ENCODE data around the gene STIM2. TPM values are rescaled to one million over a fixed set of nuclear protein-coding genes. Genes with fewer than 3 reads are reported as not detected.

The STIM2 gene
- total RNA-seq, 1 donor from 2014 or later = 18.4 TPM

- Histone ChIP-seq H3K79me2 (ENCODE audit: insufficient read depth, low read length) (no peaks in the 10 kb centered on the region), H3K4me1 (ENCODE audit: insufficient read depth, low read length) (no peaks in the 10 kb centered on the region), H3K27ac (ENCODE audit: low read depth, low read length) (no peak overlapping the region), H3K27me3 (ENCODE audit: insufficient read depth, low read length) (peaks cover 11% of the 10 kb centered on the region), H3K4me2 (ENCODE audit: low read length) (no peak overlapping the region), H3K4me3 (ENCODE audit: insufficient read depth, low read depth, low read length) (no peak overlapping the region), H3K9me3 (ENCODE audit: insufficient read depth, low read depth, low read length) (no peaks in the 10 kb centered on the region), H3K9ac (ENCODE audit: low read length) (no peak overlapping the region), H2AFZ (ENCODE audit: low read depth, low read length) (no peak overlapping the region), H3K36me3 (ENCODE audit: insufficient read depth, low read length) (no peaks in the 10 kb centered on the region), H4K20me1 (ENCODE audit: insufficient read depth, low read length) (no peaks in the 10 kb centered on the region)
- DNase-seq (ENCODE audit: low read depth) = no peak
- Mint-ChIP-seq H3K27ac (ENCODE audit: unreplicated experiment) (no peak overlapping the region), H3K9me3 (ENCODE audit: unreplicated experiment) (peaks cover 3% of the 10 kb centered on the region), H3K4me1 (ENCODE audit: low read depth, unreplicated experiment) (no peaks in the 10 kb centered on the region), H3K27me3 (ENCODE audit: low read depth, unreplicated experiment) (no peaks in the 10 kb centered on the region), H3K36me3 (ENCODE audit: low read depth, unreplicated experiment) (no peaks in the 10 kb centered on the region), H3K4me3 (ENCODE audit: unreplicated experiment) (no peak overlapping the region)
- no peak for FAIRE-seq
- TF ChIP-seq CTCF (IDR thresholded peaks at IDR 0.05; ENCODE audit: insufficient read depth, low read depth, low read length) = no peak
- no peak for TF ChIP-seq EZH2 (IDR thresholded peaks at IDR 0.05; ENCODE audit: insufficient read depth, low read length)
Observed at GRCh38 chr4:27042411-27042810, 181.8 kb downstream of the STIM2 start.

- FAIRE-seq = no peak
Observed at GRCh38 chr4:27043200-27043599, 182.6 kb downstream of the STIM2 start.

More at GRCh38 chr4:27043200-27043599, 182.6 kb downstream of the STIM2 start:
- Histone ChIP-seq H3K9ac (ENCODE audit: low read length) (no peak overlapping the region), H3K9me3 (ENCODE audit: insufficient read depth, low read depth, low read length) (no peaks in the 10 kb centered on the region), H3K4me3 (ENCODE audit: insufficient read depth, low read depth, low read length) (no peak overlapping the region), H2AFZ (ENCODE audit: low read depth, low read length) (no peak overlapping the region), H3K79me2 (ENCODE audit: insufficient read depth, low read length) (no peaks in the 10 kb centered on the region), H3K4me2 (ENCODE audit: low read length) (no peak overlapping the region), H3K27ac (ENCODE audit: low read depth, low read length) (no peak overlapping the region), H4K20me1 (ENCODE audit: insufficient read depth, low read length) (no peaks in the 10 kb centered on the region), H3K36me3 (ENCODE audit: insufficient read depth, low read length) (no peaks in the 10 kb centered on the region), H3K27me3 (ENCODE audit: insufficient read depth, low read length) (peaks cover 11% of the 10 kb centered on the region), H3K4me1 (ENCODE audit: insufficient read depth, low read length) (no peaks in the 10 kb centered on the region)
- DNase-seq (ENCODE audit: low read depth) = no peak
- peaks cover 3% of the 10 kb centered on the region for H3K9me3 Mint-ChIP-seq (ENCODE audit: unreplicated experiment)
- H3K4me1 Mint-ChIP-seq (ENCODE audit: low read depth, unreplicated experiment) = no peaks in the 10 kb centered on the region
- no peaks in the 10 kb centered on the region for H3K27me3 Mint-ChIP-seq (ENCODE audit: low read depth, unreplicated experiment)
- H3K4me3 Mint-ChIP-seq (ENCODE audit: unreplicated experiment) = no peak overlapping the region
- TF ChIP-seq CTCF (IDR thresholded peaks at IDR 0.05; ENCODE audit: insufficient read depth, low read depth, low read length) (no peak), EZH2 (IDR thresholded peaks at IDR 0.05; ENCODE audit: insufficient read depth, low read length) (no peak)
- H3K36me3 Mint-ChIP-seq (ENCODE audit: low read depth, unreplicated experiment) = no peaks in the 10 kb centered on the region
- H3K27ac Mint-ChIP-seq (ENCODE audit: unreplicated experiment) = no peak overlapping the region

All from astrocyte (in vitro differentiated cells and primary cell).